GM23338 (cell line): ENCODE data around the gene MAPK14. TPM values are rescaled to one million over a fixed set of nuclear protein-coding genes. Genes with fewer than 3 reads are reported as not detected.

Experiments used
- ATAC-seq: fragments of 200-7000 bp; cut with Tn5 transposase; 3 replicates; pipeline ENCODE4 v1.9.1; 2020
- DNase-seq: peaks from one replicate; pipeline ENCODE4 v3.0.0-alpha.2; 2015; ENCODE audit warnings: low spot score
- H2AFZ ChIP-seq: fragments of 200-600 bp; sonication (generic); 2 replicates; pipeline ENCODE4 v1.8.0; 2016; ENCODE audit warnings: antibody characterized with exemption, mild to moderate bottlenecking, moderate library complexity
- H3F3A ChIP-seq: fragments of 200-600 bp; sonication (generic); replicated peaks from 2 replicates; pipeline ENCODE4 v1.8.0; 2017; ENCODE audit warnings: antibody characterized with exemption, mixed run types, low read depth
- H3K27ac ChIP-seq: fragments of 200-600 bp; sonication (generic); 2 replicates; pipeline ENCODE4 v1.6.1; 2016; ENCODE audit warnings: low read depth
- H3K27me3 ChIP-seq: fragments of 200-600 bp; sonication (generic); 2 replicates; pipeline ENCODE4 v1.8.0; 2016; ENCODE audit warnings: mild to moderate bottlenecking, mixed run types, moderate library complexity; ENCODE audit not compliant: insufficient read depth
- H3K36me3 ChIP-seq: fragments of 200-600 bp; sonication (generic); 2 replicates; pipeline ENCODE4 v1.8.0; 2016; ENCODE audit warnings: mild to moderate bottlenecking; ENCODE audit not compliant: insufficient read depth
- H3K4me1 ChIP-seq: fragments of 200-600 bp; sonication (generic); 2 replicates; pipeline ENCODE4 v1.8.0; 2016; ENCODE audit warnings: mild to moderate bottlenecking, moderate library complexity; ENCODE audit not compliant: insufficient read depth
- H3K4me2 ChIP-seq: fragments of 200-600 bp; sonication (generic); 2 replicates; pipeline ENCODE4 v1.7.1; 2017; ENCODE audit warnings: mixed run types
- H3K4me3 ChIP-seq: fragments of 200-600 bp; sonication (generic); 2 replicates; pipeline ENCODE4 v1.6.1; 2016; ENCODE audit warnings: mixed run types
- H3K79me2 ChIP-seq: fragments of 200-600 bp; sonication (generic); replicated peaks from 2 replicates; pipeline ENCODE4 v1.8.0; 2017; ENCODE audit warnings: mild to moderate bottlenecking; ENCODE audit not compliant: insufficient read depth
- H3K9me2 ChIP-seq: fragments of 200-600 bp; sonication (generic); 2 replicates; pipeline ENCODE4 v1.8.0; 2017; ENCODE audit not compliant: insufficient read depth
- H4K20me1 ChIP-seq: fragments of 200-600 bp; sonication (generic); replicated peaks from 2 replicates; pipeline ENCODE4 v1.8.0; 2017; ENCODE audit warnings: mild to moderate bottlenecking; ENCODE audit not compliant: insufficient read depth
- H3K27ac Mint-ChIP-seq: 2 replicates; pipeline ENCODE4 v1.8.0; 2020; ENCODE audit warnings: inconsistent platforms, mild to moderate bottlenecking, moderate library complexity, mixed read lengths
- H3K27me3 Mint-ChIP-seq: 3 replicates; pipeline ENCODE4 v1.8.0; 2022; ENCODE audit warnings: low read depth, mild to moderate bottlenecking, moderate library complexity, mixed read lengths, inconsistent platforms; ENCODE audit not compliant: insufficient read depth, poor library complexity
- H3K36me3 Mint-ChIP-seq: 3 replicates; pipeline ENCODE4 v1.8.0; 2021; ENCODE audit warnings: low read depth, mild to moderate bottlenecking, inconsistent platforms, moderate library complexity, mixed read lengths
- H3K4me1 Mint-ChIP-seq: 3 replicates; pipeline ENCODE4 v1.8.0; 2020; ENCODE audit warnings: mild to moderate bottlenecking, inconsistent platforms, mixed read lengths
- H3K4me3 Mint-ChIP-seq: 3 replicates; pipeline ENCODE4 v1.8.0; 2021; ENCODE audit warnings: moderate library complexity, mild to moderate bottlenecking, inconsistent platforms, mixed read lengths
- H3K9me3 Mint-ChIP-seq: 3 replicates; pipeline ENCODE4 v1.8.0; 2020; ENCODE audit warnings: moderate library complexity, mild to moderate bottlenecking, inconsistent platforms, mixed read lengths
- CREB1 ChIP-seq: fragments of 250-450 bp; sonication (Bioruptor Pico); IDR thresholded peaks from 2 replicates; pipeline ENCODE4 v1.5.0; 2020; ENCODE audit warnings: low read depth, mild to moderate bottlenecking, moderate library complexity
- EZH2 ChIP-seq: fragments of 200-600 bp; sonication (generic); IDR thresholded peaks from one replicate; pipeline ENCODE4 v1.8.0; 2017; ENCODE audit warnings: antibody characterized with exemption, mild to moderate bottlenecking, low read depth; ENCODE audit not compliant: unreplicated experiment
- EZH2phosphoT487 ChIP-seq: fragments of 200-600 bp; sonication (generic); IDR thresholded peaks from one replicate; pipeline ENCODE4 v1.8.1; 2018; ENCODE audit warnings: antibody characterized with exemption; ENCODE audit not compliant: unreplicated experiment
- NANOG ChIP-seq: IDR thresholded peaks from 2 replicates; pipeline ENCODE4 v1.6.1; 2016; ENCODE audit warnings: antibody characterized with exemption, borderline replicate concordance
- ZNF114 ChIP-seq: fragments of 250-450 bp; sonication (Bioruptor Pico); IDR thresholded peaks from 2 replicates; pipeline ENCODE4 v1.5.0; 2020; ENCODE audit warnings: mild to moderate bottlenecking, moderate library complexity
- polyA plus RNA-seq: library from polyadenylated mRNA; unstranded; fragments of >200 nt; fragmentation: Nextera tagmentation; extraction: Ambion mirVana; gene quantifications from 2 replicates; pipeline ENCODE4 v1.2.1, GENCODE V29; 2016
- total RNA-seq: library from RNA; depleted of rRNA; stranded (reverse); fragments of >200 nt; shearing (Covaris generic); gene quantifications from 2 replicates; pipeline ENCODE4 v1.2.3, GENCODE V29; 2014
- TF ChIP-seq, protein P1 (sequence below): IDR thresholded peaks from one replicate; pipeline ENCODE4 v1.6.1; 2018; ENCODE audit warnings: antibody characterized with exemption; ENCODE audit not compliant: unreplicated experiment
- TF ChIP-seq, protein P2 (sequence below): IDR thresholded peaks from 2 replicates; pipeline ENCODE4 v1.6.1; 2016; ENCODE audit warnings: antibody characterized with exemption
- TF ChIP-seq, protein P3 (sequence below), 2 experiments: fragments of 200-600 bp in 1 of 2; sonication (generic) in 1 of 2; conservative IDR thresholded peaks; 2 replicates each; pipeline versions ENCODE4 v1.5.1 to v1.6.1; 2016 to 2017; ENCODE audit warnings: antibody characterized with exemption in 2 of 2, low read depth in 2 of 2, mild to moderate bottlenecking in 2 of 2, moderate library complexity in 1 of 2

The MAPK14 gene
- total and polyA plus RNA-seq, 2 experiments from 2014 or later = 8.8 to 44.5 TPM

DNA sequence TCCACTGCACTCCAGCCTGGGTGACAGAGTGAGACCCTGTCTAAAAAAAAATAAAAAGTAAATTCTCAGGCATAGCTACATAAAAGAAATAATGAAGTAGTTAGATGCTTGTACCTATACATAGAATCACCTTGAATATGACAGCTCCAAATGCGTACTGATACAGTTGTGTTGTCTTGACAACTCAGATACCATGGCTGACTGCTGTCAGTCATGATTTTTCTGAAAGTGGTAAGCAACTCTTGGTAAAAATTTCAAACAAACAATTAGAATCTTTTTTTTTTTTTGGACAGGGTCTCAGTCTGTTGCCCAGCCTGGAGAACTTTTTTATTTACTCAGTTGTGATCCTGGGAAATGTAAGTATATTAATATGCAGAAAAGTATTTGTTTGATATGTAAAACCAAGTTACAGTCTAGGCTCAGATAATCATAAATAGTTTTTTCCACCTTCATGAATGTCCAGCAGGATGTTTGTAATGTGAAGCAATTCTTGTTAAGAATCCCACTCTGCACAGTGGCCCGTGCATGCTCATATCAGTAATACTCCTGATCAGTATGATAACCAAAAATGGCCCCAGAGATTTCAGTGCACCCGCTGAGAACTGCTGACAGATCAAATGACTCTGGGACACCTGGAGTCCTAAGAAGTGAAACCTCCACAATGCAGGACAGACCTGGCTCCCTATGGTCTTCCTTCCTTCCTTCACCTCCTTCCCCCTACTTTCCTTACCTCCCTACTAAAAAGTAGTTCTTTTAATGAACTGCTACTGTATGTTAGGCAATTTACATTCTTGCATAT lies 88.7 kb downstream of the MAPK14 start (continued):
- TF ChIP-seq, protein P1, sequence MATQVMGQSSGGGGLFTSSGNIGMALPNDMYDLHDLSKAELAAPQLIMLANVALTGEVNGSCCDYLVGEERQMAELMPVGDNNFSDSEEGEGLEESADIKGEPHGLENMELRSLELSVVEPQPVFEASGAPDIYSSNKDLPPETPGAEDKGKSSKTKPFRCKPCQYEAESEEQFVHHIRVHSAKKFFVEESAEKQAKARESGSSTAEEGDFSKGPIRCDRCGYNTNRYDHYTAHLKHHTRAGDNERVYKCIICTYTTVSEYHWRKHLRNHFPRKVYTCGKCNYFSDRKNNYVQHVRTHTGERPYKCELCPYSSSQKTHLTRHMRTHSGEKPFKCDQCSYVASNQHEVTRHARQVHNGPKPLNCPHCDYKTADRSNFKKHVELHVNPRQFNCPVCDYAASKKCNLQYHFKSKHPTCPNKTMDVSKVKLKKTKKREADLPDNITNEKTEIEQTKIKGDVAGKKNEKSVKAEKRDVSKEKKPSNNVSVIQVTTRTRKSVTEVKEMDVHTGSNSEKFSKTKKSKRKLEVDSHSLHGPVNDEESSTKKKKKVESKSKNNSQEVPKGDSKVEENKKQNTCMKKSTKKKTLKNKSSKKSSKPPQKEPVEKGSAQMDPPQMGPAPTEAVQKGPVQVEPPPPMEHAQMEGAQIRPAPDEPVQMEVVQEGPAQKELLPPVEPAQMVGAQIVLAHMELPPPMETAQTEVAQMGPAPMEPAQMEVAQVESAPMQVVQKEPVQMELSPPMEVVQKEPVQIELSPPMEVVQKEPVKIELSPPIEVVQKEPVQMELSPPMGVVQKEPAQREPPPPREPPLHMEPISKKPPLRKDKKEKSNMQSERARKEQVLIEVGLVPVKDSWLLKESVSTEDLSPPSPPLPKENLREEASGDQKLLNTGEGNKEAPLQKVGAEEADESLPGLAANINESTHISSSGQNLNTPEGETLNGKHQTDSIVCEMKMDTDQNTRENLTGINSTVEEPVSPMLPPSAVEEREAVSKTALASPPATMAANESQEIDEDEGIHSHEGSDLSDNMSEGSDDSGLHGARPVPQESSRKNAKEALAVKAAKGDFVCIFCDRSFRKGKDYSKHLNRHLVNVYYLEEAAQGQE = no peak
- TF ChIP-seq, protein P2, sequence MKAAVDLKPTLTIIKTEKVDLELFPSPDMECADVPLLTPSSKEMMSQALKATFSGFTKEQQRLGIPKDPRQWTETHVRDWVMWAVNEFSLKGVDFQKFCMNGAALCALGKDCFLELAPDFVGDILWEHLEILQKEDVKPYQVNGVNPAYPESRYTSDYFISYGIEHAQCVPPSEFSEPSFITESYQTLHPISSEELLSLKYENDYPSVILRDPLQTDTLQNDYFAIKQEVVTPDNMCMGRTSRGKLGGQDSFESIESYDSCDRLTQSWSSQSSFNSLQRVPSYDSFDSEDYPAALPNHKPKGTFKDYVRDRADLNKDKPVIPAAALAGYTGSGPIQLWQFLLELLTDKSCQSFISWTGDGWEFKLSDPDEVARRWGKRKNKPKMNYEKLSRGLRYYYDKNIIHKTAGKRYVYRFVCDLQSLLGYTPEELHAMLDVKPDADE = no peak
- no peak for TF ChIP-seq ZNF114
- TF ChIP-seq, protein P3, sequence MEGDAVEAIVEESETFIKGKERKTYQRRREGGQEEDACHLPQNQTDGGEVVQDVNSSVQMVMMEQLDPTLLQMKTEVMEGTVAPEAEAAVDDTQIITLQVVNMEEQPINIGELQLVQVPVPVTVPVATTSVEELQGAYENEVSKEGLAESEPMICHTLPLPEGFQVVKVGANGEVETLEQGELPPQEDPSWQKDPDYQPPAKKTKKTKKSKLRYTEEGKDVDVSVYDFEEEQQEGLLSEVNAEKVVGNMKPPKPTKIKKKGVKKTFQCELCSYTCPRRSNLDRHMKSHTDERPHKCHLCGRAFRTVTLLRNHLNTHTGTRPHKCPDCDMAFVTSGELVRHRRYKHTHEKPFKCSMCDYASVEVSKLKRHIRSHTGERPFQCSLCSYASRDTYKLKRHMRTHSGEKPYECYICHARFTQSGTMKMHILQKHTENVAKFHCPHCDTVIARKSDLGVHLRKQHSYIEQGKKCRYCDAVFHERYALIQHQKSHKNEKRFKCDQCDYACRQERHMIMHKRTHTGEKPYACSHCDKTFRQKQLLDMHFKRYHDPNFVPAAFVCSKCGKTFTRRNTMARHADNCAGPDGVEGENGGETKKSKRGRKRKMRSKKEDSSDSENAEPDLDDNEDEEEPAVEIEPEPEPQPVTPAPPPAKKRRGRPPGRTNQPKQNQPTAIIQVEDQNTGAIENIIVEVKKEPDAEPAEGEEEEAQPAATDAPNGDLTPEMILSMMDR (conservative IDR thresholded peaks at IDR 0.05; ENCODE audit: low read depth in 2 of 2) = no peak
- no peak for TF ChIP-seq EZH2
- TF ChIP-seq NANOG = no peak
- TF ChIP-seq CREB1 (CRISPR knock-in tag) = no peak

DNA sequence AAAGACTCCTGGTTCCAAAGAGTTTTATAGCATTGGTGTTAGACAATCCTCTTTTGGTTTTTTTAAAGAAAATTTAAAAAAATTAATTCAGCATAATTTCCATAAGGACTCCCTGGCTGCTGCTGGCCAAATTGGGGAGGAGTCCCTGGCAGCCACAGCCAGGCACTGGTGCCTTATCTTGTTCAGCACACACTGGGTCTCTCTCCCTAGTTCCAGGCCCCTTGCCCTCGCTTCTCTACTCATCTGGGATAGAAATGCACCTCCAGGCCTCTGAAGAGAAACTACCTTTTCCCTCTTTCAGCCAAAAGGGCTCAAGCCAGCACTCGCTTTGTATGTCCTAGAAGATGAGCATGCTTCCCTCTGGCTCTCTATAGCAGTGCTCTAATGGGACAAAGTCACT lies 89.3 kb downstream of the MAPK14 start:
- H3F3A ChIP-seq = no peaks in the 10 kb centered on the region
- Mint-ChIP-seq H3K27ac (no peak overlapping the region), H3K4me1 (peaks cover 39% of the 10 kb centered on the region), H3K27me3 (peaks cover 4% of the 10 kb centered on the region), H3K9me3 (no peaks in the 10 kb centered on the region), H3K4me3 (no peak overlapping the region), H3K36me3 (no peaks in the 10 kb centered on the region)
- ATAC-seq (no peak), DNase-seq (no peak)
- no peaks in the 10 kb centered on the region for H3K79me2 ChIP-seq
- H3K36me3 ChIP-seq = no peaks in the 10 kb centered on the region
- no peaks in the 10 kb centered on the region for H3K27me3 ChIP-seq
- no peaks in the 10 kb centered on the region for H3K9me2 ChIP-seq
- H2AFZ ChIP-seq = no peak overlapping the region
- H3K4me2 ChIP-seq = no peak overlapping the region
- H3K27ac ChIP-seq = no peak overlapping the region
- H3K4me1 ChIP-seq = peaks cover 12% of the 10 kb centered on the region
- TF ChIP-seq ZNF114 (no peak), EZH2phosphoT487 (no peak)
- no peak overlapping the region for H3K4me3 ChIP-seq
- no peaks in the 10 kb centered on the region; the same call in 1 of the 2 replicates for H4K20me1 ChIP-seq
